ENCODE results near the gene CCDC51.

DNA sequence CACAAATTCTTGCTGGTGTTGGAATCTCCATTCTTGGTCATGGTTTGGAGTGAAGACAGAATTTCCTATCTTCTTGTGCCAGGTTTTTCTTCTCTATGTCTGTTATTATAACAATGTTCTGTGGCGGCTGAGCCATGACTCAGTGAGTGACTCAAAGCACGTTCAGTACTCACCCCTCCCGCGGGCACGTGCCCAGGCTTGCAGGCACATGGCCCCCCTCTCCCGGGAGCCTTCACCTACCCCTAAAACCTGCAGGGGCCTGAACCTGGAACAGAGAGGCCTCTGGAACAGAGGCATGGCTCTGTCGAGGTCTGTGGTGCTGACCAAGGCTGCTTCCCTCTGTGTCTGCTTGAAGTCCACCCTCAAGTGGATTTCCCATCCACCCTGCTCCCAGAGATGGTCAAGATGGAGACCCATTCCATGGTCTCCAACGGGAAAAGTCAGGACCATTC lies 37.6 kb downstream of the CCDC51 start:
- TF ChIP-seq, protein P1, sequence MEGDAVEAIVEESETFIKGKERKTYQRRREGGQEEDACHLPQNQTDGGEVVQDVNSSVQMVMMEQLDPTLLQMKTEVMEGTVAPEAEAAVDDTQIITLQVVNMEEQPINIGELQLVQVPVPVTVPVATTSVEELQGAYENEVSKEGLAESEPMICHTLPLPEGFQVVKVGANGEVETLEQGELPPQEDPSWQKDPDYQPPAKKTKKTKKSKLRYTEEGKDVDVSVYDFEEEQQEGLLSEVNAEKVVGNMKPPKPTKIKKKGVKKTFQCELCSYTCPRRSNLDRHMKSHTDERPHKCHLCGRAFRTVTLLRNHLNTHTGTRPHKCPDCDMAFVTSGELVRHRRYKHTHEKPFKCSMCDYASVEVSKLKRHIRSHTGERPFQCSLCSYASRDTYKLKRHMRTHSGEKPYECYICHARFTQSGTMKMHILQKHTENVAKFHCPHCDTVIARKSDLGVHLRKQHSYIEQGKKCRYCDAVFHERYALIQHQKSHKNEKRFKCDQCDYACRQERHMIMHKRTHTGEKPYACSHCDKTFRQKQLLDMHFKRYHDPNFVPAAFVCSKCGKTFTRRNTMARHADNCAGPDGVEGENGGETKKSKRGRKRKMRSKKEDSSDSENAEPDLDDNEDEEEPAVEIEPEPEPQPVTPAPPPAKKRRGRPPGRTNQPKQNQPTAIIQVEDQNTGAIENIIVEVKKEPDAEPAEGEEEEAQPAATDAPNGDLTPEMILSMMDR (IDR thresholded peaks at IDR 0.05; ENCODE audit: low read depth, low read length): no peak
- TF ChIP-seq EZH2phosphoT487 (IDR thresholded peaks at IDR 0.05; ENCODE audit: low read depth): no peak
